ENCODE measurements around the gene PLEK2. TPM values are rescaled to one million over a fixed set of nuclear protein-coding genes. Genes with fewer than 3 reads are reported as not detected.
"Not testable (repeated sequence)": the region's sequence is repeated elsewhere in the genome, so short reads cannot be mapped to it uniquely, and the experiment has no call there.

Gene PLEK2
- total RNA-seq, 4 donors from 2014 or later: 22.0 to 75.2 (median 58.6) TPM

DNA sequence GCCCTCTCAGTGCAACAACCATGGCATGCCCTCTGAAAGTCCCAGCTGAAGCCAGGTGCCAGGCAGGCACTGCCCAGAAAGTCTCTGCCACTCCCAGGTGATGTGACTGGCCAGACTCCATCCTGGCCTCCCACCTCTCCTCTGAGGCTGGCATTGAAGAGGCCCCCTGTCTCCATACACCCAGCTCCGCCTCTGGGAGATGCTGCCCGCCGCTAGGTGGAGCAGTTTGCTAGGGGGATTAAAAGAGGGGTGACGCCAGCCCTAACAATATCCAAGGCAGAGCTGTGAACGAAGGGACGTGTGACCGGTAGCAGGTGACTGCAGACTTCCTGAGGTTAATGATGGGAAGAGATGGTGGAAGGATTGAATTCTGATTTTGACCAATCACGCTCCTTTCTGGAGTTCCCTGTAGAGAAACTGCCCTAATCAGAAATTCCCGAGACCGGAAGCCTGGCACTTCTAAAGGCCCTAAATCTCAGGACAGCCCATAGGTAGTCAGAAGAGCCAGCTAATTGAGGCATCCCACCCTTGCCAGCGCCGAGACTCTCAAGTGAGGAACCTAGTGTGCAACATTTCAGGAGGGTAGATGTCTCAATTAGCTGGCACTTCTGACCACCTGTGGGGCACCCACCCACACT, 8.3 kb upstream of the PLEK2 start:
- no peaks in the 10 kb centered on the region for H3K36me3 ChIP-seq
- no peak overlapping the region for H3K27ac ChIP-seq
- no peaks in the 10 kb centered on the region for H3K9me3 ChIP-seq
- H3K4me3 ChIP-seq (replicated peaks in 1 of 3): no peak overlapping the region
- intact Hi-C loops (cut with DNase I): loop anchor here (10.0 kb wide), 3 partner anchors 155 to 285 kb away; partner anchors contain the start of genes RDH12 and VTI1B
- 70 to 79% methylated on average over 12 of the region's 12 CpGs for WGBS, 2 donors
- H3K4me1 ChIP-seq: no peaks in the 10 kb centered on the region
- H3K27me3 ChIP-seq: no peaks in the 10 kb centered on the region
- TF ChIP-seq POLR2A (IDR thresholded peaks at IDR 0.05) (no peak), CTCF (IDR thresholded peaks at IDR 0.05) (peak in 2 of 6 experiments; percentile 16 to 19)
- no peak for DNase-seq

DNA sequence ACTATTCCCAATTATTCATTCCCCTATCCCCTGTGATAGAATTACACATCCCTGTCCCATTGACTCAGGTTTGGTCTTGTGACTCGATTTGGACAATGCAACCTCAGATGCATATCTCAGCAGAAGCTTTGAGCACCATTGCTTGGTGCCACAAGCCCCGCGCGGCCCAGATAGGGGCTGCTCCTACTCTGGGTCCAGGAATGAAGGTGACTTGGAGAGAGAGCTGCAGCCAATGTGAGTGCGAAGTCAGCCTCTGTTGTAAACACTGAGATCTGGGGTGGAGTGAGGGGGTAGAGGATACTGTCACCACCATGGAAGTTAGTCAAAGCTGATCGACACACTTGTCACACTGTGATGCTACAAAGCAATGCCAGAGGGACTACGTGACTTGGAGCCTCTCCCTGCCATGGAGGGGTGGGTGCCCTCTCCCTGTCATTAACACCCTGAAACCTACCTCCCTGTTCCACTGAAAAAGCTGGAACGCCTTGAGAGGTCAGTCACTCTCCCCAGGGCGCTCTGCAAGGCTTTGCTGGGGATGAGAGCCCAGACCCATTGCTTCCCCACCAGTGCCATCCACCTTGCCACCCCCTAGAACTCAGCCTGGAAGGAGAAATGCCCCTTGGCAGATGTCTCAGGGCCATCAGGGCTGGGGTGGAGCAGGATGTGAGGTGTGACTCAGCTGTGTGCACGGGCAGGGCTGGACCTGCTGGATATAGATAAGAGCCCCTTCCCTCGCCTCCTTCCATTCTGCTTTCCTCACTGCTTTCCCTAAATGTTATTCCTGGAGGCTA, 6.6 kb upstream of the PLEK2 start:
- Histone ChIP-seq H3K4me3 (replicated peaks in 1 of 3) (no peak overlapping the region), H3K36me3 (no peaks in the 10 kb centered on the region), H3K9me3 (no peaks in the 10 kb centered on the region), H3K27me3 (no peaks in the 10 kb centered on the region), H3K27ac (no peak overlapping the region), H3K4me1 (peaks cover 0 to under 1% of the 10 kb centered on the region in 2 donors)
- WGBS, 2 donors: 83 to 93% methylated on average over 10 to 11 of the region's 11 CpGs
- no peak for TF ChIP-seq CTCF (IDR thresholded peaks at IDR 0.05)
- TF ChIP-seq POLR2A (IDR thresholded peaks at IDR 0.05): no peak
- intact Hi-C loops (cut with DNase I): no loop called here
- DNase-seq: no peak

DNA sequence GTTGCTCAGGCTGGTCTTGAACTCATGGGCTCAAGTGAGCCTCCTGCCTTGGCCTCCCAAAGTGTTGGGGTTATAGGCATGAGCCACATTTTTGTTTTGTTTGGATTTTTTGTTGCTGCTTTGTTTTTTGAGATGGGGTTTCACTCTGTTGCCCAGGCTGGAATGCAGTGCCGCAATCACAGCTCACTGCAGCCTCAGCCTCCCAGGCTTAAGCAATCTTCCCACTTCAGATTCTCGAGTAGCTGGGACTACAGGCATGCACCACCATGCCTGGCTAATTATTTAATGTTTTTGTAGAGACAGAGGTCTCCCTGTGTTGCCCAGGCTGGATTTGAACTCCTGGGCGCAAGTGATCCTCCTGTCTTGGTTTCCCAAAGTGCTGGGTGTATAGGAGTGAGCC, 5.7 kb upstream of the PLEK2 start:
- Histone ChIP-seq H3K9me3 (no peaks in the 10 kb centered on the region), H3K4me1 (peaks cover 0 to 5% of the 10 kb centered on the region in 2 donors), H3K36me3 (no peaks in the 10 kb centered on the region), H3K4me3 (replicated peaks in 1 of 3) (no peak overlapping the region), H3K27me3 (no peaks in the 10 kb centered on the region), H3K27ac (no peak overlapping the region)
- peak; percentile 44 to 52 for DNase-seq
- 59 to 61% methylated on average over 3 of the region's 3 CpGs for WGBS, 2 donors
- intact Hi-C loops (cut with DNase I): no loop called here
- no peak for TF ChIP-seq POLR2A (IDR thresholded peaks at IDR 0.05)
- no peak for TF ChIP-seq CTCF (IDR thresholded peaks at IDR 0.05)

GRCh38 chr14:67416810-67417209, 4.8 kb upstream of the PLEK2 start:
- WGBS, 2 donors: 91 to 95% methylated on average over 2 of the region's 2 CpGs
- Histone ChIP-seq H3K4me1 (peaks cover 0 to 5% of the 10 kb centered on the region in 2 donors), H3K27ac (no peak overlapping the region), H3K27me3 (no peaks in the 10 kb centered on the region), H3K36me3 (no peaks in the 10 kb centered on the region), H3K4me3 (replicated peaks in 1 of 3) (no peak overlapping the region), H3K9me3 (no peaks in the 10 kb centered on the region)
- TF ChIP-seq POLR2A (IDR thresholded peaks at IDR 0.05) (no peak), CTCF (IDR thresholded peaks at IDR 0.05) (no peak)
- intact Hi-C loops (cut with DNase I): no loop called here
- no peak for DNase-seq

DNA sequence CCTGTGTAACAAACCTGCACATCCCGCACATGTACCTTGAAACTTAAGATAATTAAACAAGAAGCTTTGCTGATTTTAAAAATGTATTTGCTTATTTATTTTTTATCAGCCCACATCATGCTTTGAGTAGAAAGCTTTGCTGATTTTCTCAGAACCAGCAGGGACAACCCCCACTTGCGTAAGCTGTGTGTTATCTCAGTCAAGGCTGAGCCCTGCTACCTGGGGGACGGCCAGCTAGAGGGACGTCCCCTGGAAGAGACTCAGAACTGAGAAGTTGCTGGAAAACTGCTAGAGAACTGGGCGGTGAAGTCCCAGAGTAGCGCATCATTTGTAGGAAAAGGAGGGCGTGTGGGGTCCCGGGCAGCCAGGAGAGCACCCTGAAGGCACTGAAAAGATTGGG, 4.1 kb upstream of the PLEK2 start:
- intact Hi-C loops (cut with DNase I): no loop called here
- Histone ChIP-seq H3K27ac (no peak overlapping the region), H3K36me3 (no peaks in the 10 kb centered on the region), H3K27me3 (no peaks in the 10 kb centered on the region), H3K9me3 (no peaks in the 10 kb centered on the region), H3K4me3 (replicated peaks in 1 of 3) (no peak overlapping the region), H3K4me1 (peaks cover 0 to 5% of the 10 kb centered on the region in 2 donors)
- peak; percentile 37 to 63 for DNase-seq
- 55 to 75% methylated on average over 8 of the region's 8 CpGs for WGBS, 2 donors
- no peak for TF ChIP-seq CTCF (IDR thresholded peaks at IDR 0.05)
- TF ChIP-seq POLR2A (IDR thresholded peaks at IDR 0.05): no peak

- H3K27me3 ChIP-seq; DNase-seq; H3K27ac ChIP-seq; intact Hi-C loops (cut with DNase I); H3K9me3 ChIP-seq; H3K36me3 ChIP-seq; H3K4me3 ChIP-seq (replicated peaks in 1 of 3); H3K4me1 ChIP-seq: not testable (repeated sequence)
- 94 to 97% methylated on average over 5 of the region's 5 CpGs for WGBS, 2 donors
Observed at GRCh38 chr14:67415610-67416009, 3.6 kb upstream of the PLEK2 start.
